GM12878 (cell line): ENCODE data around the gene PRRC1. TPM values are rescaled to one million over a fixed set of nuclear protein-coding genes. Genes with fewer than 3 reads are reported as not detected.
A peak's percentile ranks its signal among the peaks of the same experiment; 100 is the strongest.

Experiments
- ATAC-seq: fragments of 200-7000 bp; cut with Tn5 transposase; 3 replicates; pipeline ENCODE4 v1.9.1; 2020; ENCODE audit warnings: mild to moderate bottlenecking, moderate library complexity
- BruUV-seq: library from RNA; stranded (reverse); fragments of 400-500 nt; replicated peaks from 2 replicates; lab custom pipeline; 2021; lab: Mats Ljungman, UMichigan
- CTCF ChIA-PET: fragments of 300-600 bp; sonication (Branson Sonifier 250); formaldehyde crosslinking; extraction: SDS; loops from one replicate; lab custom pipeline; 2021; ENCODE audit warnings: inconsistent platforms; lab: Yijun Ruan, JAX
- POLR2A ChIA-PET: fragments of 350-600 bp; formaldehyde crosslinking; extraction: SDS; loops from one replicate; lab custom pipeline; 2021; ENCODE audit warnings: inconsistent platforms; lab: Charles Lee
- RAD21 ChIA-PET: fragments of 300-600 bp; sonication (Branson Sonifier 250); formaldehyde crosslinking; loops from one replicate; lab custom pipeline; 2023; ENCODE audit warnings: antibody characterized with exemption; ENCODE audit not compliant: unreplicated experiment; lab: Charles Lee
- SMC1A ChIA-PET: fragments of 300-600 bp; sonication (Branson Sonifier 250); formaldehyde crosslinking; loops from one replicate; lab custom pipeline; 2023; ENCODE audit not compliant: unreplicated experiment, uncharacterized antibody; lab: Charles Lee
- DNase-seq: peaks from one replicate; pipeline ENCODE4 v3.0.0-alpha.2; 2011; ENCODE audit warnings: low read depth, low spot score
- FAIRE-seq: peaks from 3 replicates; lab custom pipeline; 2011; peaks lifted over from hg19 to GRCh38; lab: Jason Lieb, UNC
- H2AFZ ChIP-seq: 2 replicates; pipeline ENCODE4 v1.6.0; 2011; ENCODE audit warnings: low read depth, low read length, control low read depth; ENCODE audit not compliant: control insufficient read depth
- H3K27ac ChIP-seq: 2 replicates; pipeline ENCODE4 v1.5.1; 2011; ENCODE audit warnings: control low read depth; ENCODE audit not compliant: control insufficient read depth, insufficient read depth
- H3K27me3 ChIP-seq, 2 experiments: replicated peaks in 1 of 2; 2 replicates each; pipeline versions ENCODE4 v1.6.0 to v1.6.1; 2011; ENCODE audit warnings: low read length in 1 of 2; ENCODE audit not compliant: control insufficient read depth in 2 of 2, insufficient read depth in 2 of 2
- H3K36me3 ChIP-seq, 2 experiments: 2 replicates each; pipeline ENCODE4 v1.5.1; 2011; ENCODE audit warnings: low read length in 1 of 2; ENCODE audit not compliant: control insufficient read depth in 2 of 2, insufficient read depth in 2 of 2
- H3K4me1 ChIP-seq: 2 replicates; pipeline ENCODE4 v1.6.1; 2011; ENCODE audit warnings: mild to moderate bottlenecking, low read length, moderate library complexity, mixed read lengths; ENCODE audit not compliant: control insufficient read depth, insufficient read depth
- H3K4me2 ChIP-seq: 2 replicates; pipeline ENCODE4 v1.6.0; 2011; ENCODE audit warnings: control low read depth; ENCODE audit not compliant: control insufficient read depth, insufficient read depth
- H3K4me3 ChIP-seq: fragments of 200-600 bp; sonication (generic); 2 replicates; pipeline ENCODE4 v1.5.1; 2016
- H3K79me2 ChIP-seq: 2 replicates; pipeline ENCODE4 v1.6.0; 2011; ENCODE audit warnings: low read length; ENCODE audit not compliant: control insufficient read depth, insufficient read depth
- H3K9ac ChIP-seq: 2 replicates; pipeline ENCODE4 v1.8.0; 2011; ENCODE audit warnings: low read length, control low read depth, mixed read lengths; ENCODE audit not compliant: control insufficient read depth, insufficient read depth
- H3K9me3 ChIP-seq: replicated peaks from 3 replicates; pipeline ENCODE4 v1.5.1; 2011; ENCODE audit warnings: mild to moderate bottlenecking, low read length; ENCODE audit not compliant: control insufficient read depth, insufficient read depth
- H4K20me1 ChIP-seq: 2 replicates; pipeline ENCODE4 v1.6.0; 2011; ENCODE audit not compliant: control insufficient read depth, insufficient read depth
- CBFB ChIP-seq: IDR thresholded peaks from 2 replicates; pipeline ENCODE4 v1.6.1; 2016; ENCODE audit warnings: antibody characterized with exemption, low read depth
- CHD1 ChIP-seq: IDR thresholded peaks from 2 replicates; pipeline ENCODE4 v1.6.1; 2012; ENCODE audit warnings: low read depth, low read length, improper control_type of control experiment
- EED ChIP-seq: sonication (generic); IDR thresholded peaks from 2 replicates; pipeline ENCODE4 v1.6.1; 2016; ENCODE audit warnings: antibody characterized with exemption, low read depth
- ESRRA ChIP-seq: IDR thresholded peaks from 2 replicates; pipeline ENCODE4 v1.6.1; 2012; ENCODE audit warnings: mild to moderate bottlenecking, low read length, improper control_type of control experiment
- EZH2 ChIP-seq: IDR thresholded peaks from 2 replicates; pipeline ENCODE4 v1.6.1; 2012; ENCODE audit warnings: low read depth, mild to moderate bottlenecking, control low read depth, inconsistent platforms, low read length, borderline replicate concordance; ENCODE audit not compliant: control insufficient read depth
- HDGF ChIP-seq: fragments of 450-650 bp; IDR thresholded peaks from 2 replicates; pipeline ENCODE4 v1.6.1; 2016; ENCODE audit warnings: antibody characterized with exemption
- JUNB ChIP-seq: IDR thresholded peaks from 2 replicates; pipeline ENCODE4 v1.6.1; 2016; ENCODE audit warnings: antibody characterized with exemption, mild to moderate bottlenecking
- KAT2A ChIP-seq: conservative IDR thresholded peaks from 2 replicates; pipeline ENCODE4 v1.6.1; 2011; ENCODE audit warnings: low read depth, low read length; ENCODE audit not compliant: control insufficient read depth
- LARP7 ChIP-seq: fragments of 450-650 bp; IDR thresholded peaks from 2 replicates; pipeline ENCODE4 v1.6.1; 2017; ENCODE audit warnings: mild to moderate bottlenecking
- MEF2A ChIP-seq: IDR thresholded peaks from 2 replicates; pipeline ENCODE4 v1.6.1; 2011; ENCODE audit warnings: low read depth, mild to moderate bottlenecking, low read length, moderate library complexity; ENCODE audit not compliant: insufficient read depth
- NFIC ChIP-seq: IDR thresholded peaks from 2 replicates; pipeline ENCODE4 v1.6.1; 2012; ENCODE audit warnings: low read depth, mild to moderate bottlenecking, inconsistent platforms, low read length, moderate library complexity
- NFYB ChIP-seq: IDR thresholded peaks from 2 replicates; pipeline ENCODE4 v1.6.1; 2011; ENCODE audit warnings: low read depth, mild to moderate bottlenecking, low read length, improper control_type of control experiment, moderate library complexity; ENCODE audit not compliant: insufficient read depth
- RAD51 ChIP-seq: fragments of 450-650 bp; IDR thresholded peaks from 2 replicates; pipeline ENCODE4 v1.6.1; 2016; ENCODE audit warnings: moderate library complexity, mild to moderate bottlenecking, inconsistent platforms
- RCOR1 ChIP-seq: conservative IDR thresholded peaks from 2 replicates; pipeline ENCODE4 v1.6.1; 2012; ENCODE audit warnings: low read depth, low read length, improper control_type of control experiment
- RFX5 ChIP-seq: IDR thresholded peaks from 2 replicates; pipeline ENCODE4 v1.6.1; 2011; ENCODE audit warnings: low read depth, low read length, improper control_type of control experiment
- SUZ12 ChIP-seq: fragments of 200-600 bp; sonication (generic); IDR thresholded peaks from one replicate; pipeline ENCODE4 v1.6.1; 2018; ENCODE audit warnings: antibody characterized with exemption, mild to moderate bottlenecking; ENCODE audit not compliant: unreplicated experiment
- WGBS: methylation state at CpG from one replicate; pipeline ENCODE4 v1.1.6; 2016; ENCODE audit warnings: low lambda C conversion rate; ENCODE audit not compliant: insufficient replicate concordance, insufficient coverage; ENCODE audit errors: missing lambda C conversion rate; 5-methylcytosine and 5-hydroxymethylcytosine counted together
- in situ Hi-C: fragments of 300-500 bp; cut with MboI; formaldehyde crosslinking; loops from 9 replicates; pipeline ENCODE4 v1.14.3; 2018; ENCODE audit warnings: mixed read lengths
- intact Hi-C: fragments of 100-400 bp; cut with micrococcal nuclease; formaldehyde crosslinking; loops from one replicate; pipeline ENCODE4 v1.14.2; 2022; ENCODE audit not compliant: unreplicated experiment
- polyA plus RNA-seq, 11 experiments: library from polyadenylated mRNA; depleted of rRNA in 4 of 11; unstranded in 6 of 11; stranded (reverse) in 5 of 11; fragments of >200 nt; fragmentation: Nextera tagmentation in 4 of 11; fragmentation: Illumina TruSeq in 1 of 11; extraction: Ambion mirVana in 4 of 11; extraction: Trizol in 1 of 11; gene quantifications; 1 replicate in 1 of 11; 2 replicates in 10 of 11; pipeline versions ENCODE4 v1.2.1 to v1.2.3, GENCODE V29; 2011 to 2016; ENCODE audit warnings: inconsistent platforms in 2 of 11, missing spikeins in 2 of 11, low read depth in 1 of 11
- total RNA-seq, 4 experiments: library from RNA; depleted of rRNA in 3 of 4; stranded (reverse); fragments of >200 nt in 3 of 4; fragmentation: Illumina TruSeq in 1 of 4; extraction: Trizol in 1 of 4; gene quantifications; 2 replicates each; pipeline versions ENCODE4 v1.2.1 to v1.2.3, GENCODE V29; 2013 to 2021
- TF ChIP-seq, protein P1 (sequence below): fragments of 450-650 bp; formaldehyde crosslinking; IDR thresholded peaks from 2 replicates; pipeline ENCODE4 v1.4.0; 2022; ENCODE audit warnings: mild to moderate bottlenecking, moderate library complexity
- TF ChIP-seq, protein P2 (sequence below): fragments of 450-650 bp; formaldehyde crosslinking; IDR thresholded peaks from 2 replicates; pipeline ENCODE4 v1.4.0; 2020; ENCODE audit warnings: mild to moderate bottlenecking, moderate library complexity
- TF ChIP-seq, protein P3 (sequence below): IDR thresholded peaks from 2 replicates; pipeline ENCODE4 v1.6.1; 2012; ENCODE audit warnings: low read depth, low read length, improper control_type of control experiment

PRRC1 gene
- total and polyA plus RNA-seq, 10 of the 15 experiments (the other 5 are each of a cell fraction or from before 2014, with no cell fraction given): 19.0 to 54.5 (median 31.0) TPM

GRCh38 chr5:127580731-127581130 is 63.3 kb downstream of the PRRC1 start:
- no peak overlapping the region for H3K4me3 ChIP-seq
- ChIA-PET SMC1A (no interaction called here), RAD21 (interaction anchor here (1.5 kb wide), 1 partner anchor 10 kb away, joined by 5 read pairs; no protein-coding TSS in a partner anchor), CTCF (no interaction called here), POLR2A (interaction anchor here (1.6 kb wide), 1 partner anchor 10 kb away, joined by 6 read pairs; no protein-coding TSS in a partner anchor)
- no peak for DNase-seq
- no peak overlapping the region for H3K4me2 ChIP-seq
- WGBS: 54% methylated on average over 2 of the region's 2 CpGs
- no peak overlapping the region for H3K27ac ChIP-seq
- no peak overlapping the region for H3K9ac ChIP-seq
- in situ Hi-C loops (no loop called here), intact Hi-C loops (no loop called here)
- no peak for FAIRE-seq
- no peaks in the 10 kb centered on the region for H3K27me3 ChIP-seq
- no peaks in the 10 kb centered on the region for H4K20me1 ChIP-seq
- H3K36me3 ChIP-seq: no peaks in the 10 kb centered on the region
- no peaks in the 10 kb centered on the region for H3K79me2 ChIP-seq
- BruUV-seq: no TSS peak
- no peak overlapping the region for H2AFZ ChIP-seq
- no peaks in the 10 kb centered on the region; the same call in 2 of the 3 replicates for H3K9me3 ChIP-seq
- ATAC-seq: peak; percentile 77
- peaks cover 8% of the 10 kb centered on the region for H3K4me1 ChIP-seq
- TF ChIP-seq NFYB (no peak), CHD1 (no peak), KAT2A (no peak), NFIC (0 out of 2 replicates have a peak, but pooled peaks have one; percentile 20), CBFB (no peak), MEF2A (no peak), RCOR1 (no peak), EED (no peak), JUNB (peak; percentile 39), EZH2 (no peak), RAD51 (no peak), LARP7 (no peak), SUZ12 (no peak), HDGF (no peak), ESRRA (no peak), RFX5 (no peak)
- TF ChIP-seq, protein P1, sequence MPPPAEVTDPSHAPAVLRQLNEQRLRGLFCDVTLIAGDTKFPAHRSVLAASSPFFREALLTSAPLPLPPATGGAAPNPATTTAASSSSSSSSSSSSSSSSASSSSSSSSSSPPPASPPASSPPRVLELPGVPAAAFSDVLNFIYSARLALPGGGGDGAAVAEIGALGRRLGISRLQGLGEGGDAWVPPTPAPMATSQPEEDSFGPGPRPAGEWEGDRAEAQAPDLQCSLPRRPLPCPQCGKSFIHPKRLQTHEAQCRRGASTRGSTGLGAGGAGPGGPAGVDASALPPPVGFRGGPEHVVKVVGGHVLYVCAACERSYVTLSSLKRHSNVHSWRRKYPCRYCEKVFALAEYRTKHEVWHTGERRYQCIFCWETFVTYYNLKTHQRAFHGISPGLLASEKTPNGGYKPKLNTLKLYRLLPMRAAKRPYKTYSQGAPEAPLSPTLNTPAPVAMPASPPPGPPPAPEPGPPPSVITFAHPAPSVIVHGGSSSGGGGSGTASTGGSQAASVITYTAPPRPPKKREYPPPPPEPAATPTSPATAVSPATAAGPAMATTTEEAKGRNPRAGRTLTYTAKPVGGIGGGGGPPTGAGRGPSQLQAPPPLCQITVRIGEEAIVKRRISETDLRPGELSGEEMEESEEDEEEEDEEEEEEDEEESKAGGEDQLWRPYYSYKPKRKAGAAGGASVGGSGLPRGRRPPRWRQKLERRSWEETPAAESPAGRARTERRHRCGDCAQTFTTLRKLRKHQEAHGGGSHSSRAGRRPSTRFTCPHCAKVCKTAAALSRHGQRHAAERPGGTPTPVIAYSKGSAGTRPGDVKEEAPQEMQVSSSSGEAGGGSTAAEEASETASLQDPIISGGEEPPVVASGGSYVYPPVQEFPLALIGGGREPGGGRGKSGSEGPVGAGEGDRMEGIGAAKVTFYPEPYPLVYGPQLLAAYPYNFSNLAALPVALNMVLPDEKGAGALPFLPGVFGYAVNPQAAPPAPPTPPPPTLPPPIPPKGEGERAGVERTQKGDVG: no peak
- TF ChIP-seq, protein P2, sequence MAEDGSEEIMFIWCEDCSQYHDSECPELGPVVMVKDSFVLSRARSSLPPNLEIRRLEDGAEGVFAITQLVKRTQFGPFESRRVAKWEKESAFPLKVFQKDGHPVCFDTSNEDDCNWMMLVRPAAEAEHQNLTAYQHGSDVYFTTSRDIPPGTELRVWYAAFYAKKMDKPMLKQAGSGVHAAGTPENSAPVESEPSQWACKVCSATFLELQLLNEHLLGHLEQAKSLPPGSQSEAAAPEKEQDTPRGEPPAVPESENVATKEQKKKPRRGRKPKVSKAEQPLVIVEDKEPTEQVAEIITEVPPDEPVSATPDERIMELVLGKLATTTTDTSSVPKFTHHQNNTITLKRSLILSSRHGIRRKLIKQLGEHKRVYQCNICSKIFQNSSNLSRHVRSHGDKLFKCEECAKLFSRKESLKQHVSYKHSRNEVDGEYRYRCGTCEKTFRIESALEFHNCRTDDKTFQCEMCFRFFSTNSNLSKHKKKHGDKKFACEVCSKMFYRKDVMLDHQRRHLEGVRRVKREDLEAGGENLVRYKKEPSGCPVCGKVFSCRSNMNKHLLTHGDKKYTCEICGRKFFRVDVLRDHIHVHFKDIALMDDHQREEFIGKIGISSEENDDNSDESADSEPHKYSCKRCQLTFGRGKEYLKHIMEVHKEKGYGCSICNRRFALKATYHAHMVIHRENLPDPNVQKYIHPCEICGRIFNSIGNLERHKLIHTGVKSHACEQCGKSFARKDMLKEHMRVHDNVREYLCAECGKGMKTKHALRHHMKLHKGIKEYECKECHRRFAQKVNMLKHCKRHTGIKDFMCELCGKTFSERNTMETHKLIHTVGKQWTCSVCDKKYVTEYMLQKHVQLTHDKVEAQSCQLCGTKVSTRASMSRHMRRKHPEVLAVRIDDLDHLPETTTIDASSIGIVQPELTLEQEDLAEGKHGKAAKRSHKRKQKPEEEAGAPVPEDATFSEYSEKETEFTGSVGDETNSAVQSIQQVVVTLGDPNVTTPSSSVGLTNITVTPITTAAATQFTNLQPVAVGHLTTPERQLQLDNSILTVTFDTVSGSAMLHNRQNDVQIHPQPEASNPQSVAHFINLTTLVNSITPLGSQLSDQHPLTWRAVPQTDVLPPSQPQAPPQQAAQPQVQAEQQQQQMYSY (CRISPR knock-in tag): no peak
- TF ChIP-seq, protein P3, sequence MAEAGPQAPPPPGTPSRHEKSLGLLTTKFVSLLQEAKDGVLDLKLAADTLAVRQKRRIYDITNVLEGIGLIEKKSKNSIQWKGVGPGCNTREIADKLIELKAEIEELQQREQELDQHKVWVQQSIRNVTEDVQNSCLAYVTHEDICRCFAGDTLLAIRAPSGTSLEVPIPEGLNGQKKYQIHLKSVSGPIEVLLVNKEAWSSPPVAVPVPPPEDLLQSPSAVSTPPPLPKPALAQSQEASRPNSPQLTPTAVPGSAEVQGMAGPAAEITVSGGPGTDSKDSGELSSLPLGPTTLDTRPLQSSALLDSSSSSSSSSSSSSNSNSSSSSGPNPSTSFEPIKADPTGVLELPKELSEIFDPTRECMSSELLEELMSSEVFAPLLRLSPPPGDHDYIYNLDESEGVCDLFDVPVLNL: no peak
